ENCODE results near the gene FOXJ3. TPM values are rescaled to one million over a fixed set of nuclear protein-coding genes. Genes with fewer than 3 reads are reported as not detected.

Gene FOXJ3
- total and polyA plus RNA-seq, 2 of the 4 experiments (the other 2 are of a cell fraction), result 16.7 to 30.5 TPM

GRCh38 chr1:42239041-42239440, 96.0 kb downstream of the FOXJ3 start:
- CTCF ChIA-PET, result no interaction called here
- no peak overlapping the region for H3K27ac ChIP-seq (ENCODE audit: insufficient read depth, low read length)
- POLR2A ChIA-PET (ENCODE audit: unreplicated experiment), result no interaction called here
- no peak overlapping the region for H3K56ac ChIP-seq (ENCODE audit: extremely low read depth, insufficient read depth, low read length)
- no peaks in the 10 kb centered on the region for H3K27me3 ChIP-seq (ENCODE audit: control insufficient read depth, insufficient read depth, low read length)
- peaks cover 8% of the 10 kb centered on the region for H3K9me1 ChIP-seq (ENCODE audit: insufficient read depth, low read length)
- H4K91ac ChIP-seq (ENCODE audit: insufficient read depth, low read depth, low read length), result no peak overlapping the region
- no peak overlapping the region for H3K9ac ChIP-seq (ENCODE audit: low read depth, low read length)
- H3K79me1 ChIP-seq (ENCODE audit: low read depth in 1 of 2, low read length in 2 of 2), result peaks cover 32 to 38% of the 10 kb centered on the region in 2 experiments
- H3K4me1 ChIP-seq (ENCODE audit: control insufficient read depth, insufficient read depth, low read length), result peaks cover 8% of the 10 kb centered on the region
- no peak overlapping the region for H3K23ac ChIP-seq (ENCODE audit: low read depth, low read length)
- H2BK20ac ChIP-seq (ENCODE audit: low read depth, low read length), result no peak overlapping the region
- no peak overlapping the region for H4K8ac ChIP-seq (ENCODE audit: low read depth in 2 of 2, low read length in 2 of 2)
- no peak overlapping the region for H4K5ac ChIP-seq (ENCODE audit: low read depth, low read length)
- dilution Hi-C loops (cut with HindIII; ENCODE audit: low sequenced_read_pairs, unreplicated experiment) (no loop called here), intact Hi-C loops (cut with micrococcal nuclease) (no loop called here), in situ Hi-C loops (cut with MboI; ENCODE audit: low sequenced_read_pairs) (no loop called here)
- no peak overlapping the region for H2AK5ac ChIP-seq (ENCODE audit: low read depth, low read length)
- H2BK120ac ChIP-seq (ENCODE audit: low read depth, low read length), result no peak overlapping the region
- H3K18ac ChIP-seq (ENCODE audit: low read depth, low read length), result no peak overlapping the region
- H2BK5ac ChIP-seq (ENCODE audit: low read depth, low read length, poor library complexity, severe bottlenecking), result no peak overlapping the region
- no CpG with 5 or more reads among the region's 1 CpG for WGBS, 2 experiments (ENCODE audit: extremely low coverage in 2 of 2, insufficient read length in 1 of 2)
- H2BK15ac ChIP-seq (ENCODE audit: low read depth, low read length), result no peak overlapping the region
- H2AFZ ChIP-seq (replicated peaks; ENCODE audit: low read length, poor library complexity), result no peak overlapping the region
- H3K4me3 ChIP-seq (ENCODE audit: insufficient read depth, low read depth, low read length), result no peak overlapping the region
- DNase-seq (peak; percentile 1), ATAC-seq (ENCODE audit: low read depth) (no peak)
- H3K9me3 ChIP-seq (ENCODE audit: control insufficient read depth, insufficient read depth, low read length), result peaks cover 15% of the 10 kb centered on the region
- no peak overlapping the region for H2AK9ac ChIP-seq (replicated peaks; ENCODE audit: low read depth, low read length, poor library complexity)
- H3K36me3 ChIP-seq (ENCODE audit: control insufficient read depth, insufficient read depth, low read length), result 0 out of 2 replicates have a peak, but pooled peaks cover 2% of the 10 kb centered on the region
- no TSS peak for BruUV-seq (replicated peaks)
- H3K4me2 ChIP-seq (ENCODE audit: low read depth, low read length), result no peak overlapping the region
- no peak overlapping the region for H3K14ac ChIP-seq (replicated peaks; ENCODE audit: low read depth, low read length)
- H4K20me1 ChIP-seq (ENCODE audit: insufficient read depth, low read length), result peaks cover 12% of the 10 kb centered on the region
- no peak overlapping the region for H3K4ac ChIP-seq (ENCODE audit: low read depth, low read length)
- no peak for TF ChIP-seq MAZ (IDR thresholded peaks at IDR 0.05; ENCODE audit: borderline replicate concordance, low read depth, low read length)
- TF ChIP-seq FOS (IDR thresholded peaks at IDR 0.05; ENCODE audit: low read depth, low read length), result no peak
- no peak for TF ChIP-seq CEBPB (IDR thresholded peaks at IDR 0.05; ENCODE audit: low read depth, low read length)
- TF ChIP-seq BHLHE40 (IDR thresholded peaks at IDR 0.05; ENCODE audit: low read depth, low read length), result no peak
- no peak for TF ChIP-seq RFX5 (IDR thresholded peaks at IDR 0.05; ENCODE audit: low read depth, low read length)
- TF ChIP-seq NFE2L2 (IDR thresholded peaks at IDR 0.05; ENCODE audit: low read depth, low read length), result no peak

All from IMR-90 (cell line).